OCI-LY1 (cell line): Measurements from ENCODE around the gene FADS6.

Experiments used
- CTCF ChIP-seq: fragments of 200-600 bp; sonication (generic), shearing (Covaris generic); IDR thresholded peaks from 2 replicates; pipeline ENCODE4 v1.5.1; 2017; ENCODE audit warnings: mild to moderate bottlenecking, antibody characterized with exemption, low read length, moderate library complexity, mixed read lengths
- EZH2 ChIP-seq: fragments of 200-600 bp; sonication (generic), shearing (Covaris generic); IDR thresholded peaks from 2 replicates; pipeline ENCODE4 v1.8.0; 2017; ENCODE audit warnings: borderline replicate concordance, mixed run types, mild to moderate bottlenecking, antibody characterized with exemption, low read length, moderate library complexity, mixed read lengths

- TF ChIP-seq CTCF: no peak
- no peak for TF ChIP-seq EZH2
Observed at GRCh38 chr17:74893936-74894671, 671 bp upstream of the FADS6 start.
